NCI-H345 treated with DMSO at 0.1 percent for 48 hours (cell line): Measurements from ENCODE around the gene AMN.

ENCODE experiments used
- DNase-seq: peaks from one replicate; lab custom pipeline; 2025; ENCODE audit not compliant: unreplicated experiment; lab: John Stamatoyannopoulos, UW

AMN gene

DNA sequence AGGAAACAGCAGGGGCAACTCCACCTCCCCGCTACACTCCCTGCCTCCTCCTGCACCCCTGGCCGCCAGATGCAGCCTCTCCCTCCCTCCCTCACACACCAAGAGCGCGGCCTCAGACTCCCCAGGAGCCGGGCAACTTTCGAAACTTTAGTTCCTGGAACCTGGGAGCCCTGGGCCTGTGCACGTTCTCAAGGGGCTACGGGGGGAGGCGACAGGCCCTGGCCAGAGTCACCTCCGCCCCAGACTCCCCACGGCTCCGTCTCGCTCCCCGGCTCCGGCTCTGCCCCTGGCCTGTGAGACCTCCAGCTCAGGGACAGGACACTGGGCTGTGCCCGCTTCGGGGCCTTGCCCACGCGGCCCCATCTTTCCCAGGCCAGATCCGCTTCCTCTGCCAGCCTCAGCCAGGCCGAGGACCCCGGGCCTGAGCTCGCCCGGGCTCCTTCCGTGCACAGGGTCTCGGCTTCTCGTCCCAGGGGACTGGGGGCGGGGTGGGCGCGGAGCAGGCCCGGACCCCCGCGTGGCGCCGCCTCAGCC lies 5.5 kb downstream of the AMN start:
- no peak for DNase-seq

DNA sequence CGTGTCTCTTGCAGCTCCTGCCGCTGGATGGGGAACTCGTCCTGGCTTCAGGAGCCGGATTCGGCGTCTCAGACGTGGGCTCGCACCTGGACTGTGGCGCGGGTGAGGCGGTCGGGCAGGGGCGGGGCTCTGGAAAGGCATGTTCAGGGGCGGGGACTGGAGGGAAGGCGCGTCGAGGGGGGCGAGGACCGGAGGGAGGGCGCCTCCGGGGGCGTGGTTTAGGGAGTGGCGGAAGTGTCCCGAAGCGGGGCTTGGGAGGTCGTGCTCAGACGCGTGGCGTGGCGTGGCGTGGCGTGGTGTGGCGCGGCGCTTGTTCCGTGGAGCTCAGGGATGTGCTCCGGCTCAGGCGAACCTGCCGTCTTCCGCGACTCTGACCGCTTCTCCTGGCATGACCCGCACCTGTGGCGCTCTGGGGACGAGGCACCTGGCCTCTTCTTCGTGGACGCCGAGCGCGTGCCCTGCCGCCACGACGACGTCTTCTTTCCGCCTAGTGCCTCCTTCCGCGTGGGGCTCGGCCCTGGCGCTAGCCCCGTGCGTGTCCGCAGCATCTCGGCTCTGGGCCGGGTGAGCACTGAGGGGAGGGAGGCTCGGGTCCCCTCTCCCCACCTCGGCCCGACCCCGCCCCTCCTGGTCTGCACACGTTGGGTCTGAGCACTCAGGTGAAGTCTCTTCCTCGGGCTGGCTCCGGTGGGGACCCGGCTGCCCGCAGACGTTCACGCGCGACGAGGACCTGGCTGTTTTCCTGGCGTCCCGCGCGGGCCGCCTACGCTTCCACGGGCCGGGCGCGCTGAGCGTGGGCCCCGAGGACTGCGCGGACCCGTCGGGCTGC lies 6.2 kb downstream of the AMN start:
- no peak for DNase-seq

DNA sequence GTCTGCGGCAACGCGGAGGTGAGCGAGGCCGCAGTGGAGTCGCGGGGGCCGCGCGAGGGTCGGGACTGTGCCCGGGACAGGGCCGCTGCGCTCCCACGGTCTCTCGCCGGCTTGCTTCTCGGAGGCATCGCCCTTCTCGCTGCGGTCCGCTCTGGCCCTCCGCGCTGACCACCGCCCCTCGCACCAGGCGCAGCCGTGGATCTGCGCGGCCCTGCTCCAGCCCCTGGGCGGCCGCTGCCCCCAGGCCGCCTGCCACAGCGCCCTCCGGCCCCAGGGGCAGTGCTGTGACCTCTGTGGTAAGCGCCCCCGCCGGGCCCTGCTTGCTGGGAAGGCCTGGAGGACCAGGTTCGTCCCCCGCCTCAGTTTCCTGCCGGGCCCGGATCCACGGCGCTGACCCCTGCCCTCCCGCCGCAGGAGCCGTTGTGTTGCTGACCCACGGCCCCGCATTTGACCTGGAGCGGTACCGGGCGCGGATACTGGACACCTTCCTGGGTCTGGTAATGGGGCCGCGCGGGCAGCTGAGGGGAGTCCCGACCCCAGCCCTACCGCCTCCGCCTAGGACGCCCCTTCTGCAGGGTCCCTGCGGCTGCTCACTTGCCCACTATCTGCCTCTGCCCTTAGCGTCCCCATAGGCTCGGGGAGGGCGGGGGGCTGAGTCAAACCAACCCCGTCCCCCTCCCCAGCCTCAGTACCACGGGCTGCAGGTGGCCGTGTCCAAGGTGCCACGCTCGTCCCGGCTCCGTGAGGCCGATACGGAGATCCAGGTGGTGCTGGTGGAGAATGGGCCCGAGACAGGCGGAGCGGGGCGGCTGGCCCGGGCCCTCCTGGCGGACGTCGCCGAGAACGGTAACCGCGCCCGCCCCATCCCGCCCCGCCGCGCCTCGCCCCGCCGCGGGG lies 7.0 kb downstream of the AMN start:
- DNase-seq: no peak

DNA sequence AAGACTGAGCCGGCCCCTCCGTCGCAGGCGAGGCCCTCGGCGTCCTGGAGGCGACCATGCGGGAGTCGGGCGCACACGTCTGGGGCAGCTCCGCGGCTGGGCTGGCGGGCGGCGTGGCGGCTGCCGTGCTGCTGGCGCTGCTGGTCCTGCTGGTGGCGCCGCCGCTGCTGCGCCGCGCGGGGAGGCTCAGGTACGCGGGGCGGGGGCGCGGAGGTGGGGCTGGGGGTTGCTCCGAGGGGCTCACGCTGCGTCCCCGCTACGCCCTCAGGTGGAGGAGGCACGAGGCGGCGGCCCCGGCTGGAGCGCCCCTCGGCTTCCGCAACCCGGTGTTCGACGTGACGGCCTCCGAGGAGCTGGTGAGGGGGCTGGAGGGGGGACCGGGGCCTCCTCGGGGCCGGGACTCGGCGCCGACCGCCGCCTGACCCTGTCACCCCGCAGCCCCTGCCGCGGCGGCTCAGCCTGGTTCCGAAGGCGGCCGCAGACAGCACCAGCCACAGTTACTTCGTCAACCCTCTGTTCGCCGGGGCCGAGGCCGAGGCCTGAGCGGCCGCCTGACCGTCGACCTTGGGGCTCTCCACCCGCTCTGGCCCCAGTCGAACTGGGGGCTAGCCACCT lies 7.8 kb downstream of the AMN start:
- DNase-seq: no peak

DNA sequence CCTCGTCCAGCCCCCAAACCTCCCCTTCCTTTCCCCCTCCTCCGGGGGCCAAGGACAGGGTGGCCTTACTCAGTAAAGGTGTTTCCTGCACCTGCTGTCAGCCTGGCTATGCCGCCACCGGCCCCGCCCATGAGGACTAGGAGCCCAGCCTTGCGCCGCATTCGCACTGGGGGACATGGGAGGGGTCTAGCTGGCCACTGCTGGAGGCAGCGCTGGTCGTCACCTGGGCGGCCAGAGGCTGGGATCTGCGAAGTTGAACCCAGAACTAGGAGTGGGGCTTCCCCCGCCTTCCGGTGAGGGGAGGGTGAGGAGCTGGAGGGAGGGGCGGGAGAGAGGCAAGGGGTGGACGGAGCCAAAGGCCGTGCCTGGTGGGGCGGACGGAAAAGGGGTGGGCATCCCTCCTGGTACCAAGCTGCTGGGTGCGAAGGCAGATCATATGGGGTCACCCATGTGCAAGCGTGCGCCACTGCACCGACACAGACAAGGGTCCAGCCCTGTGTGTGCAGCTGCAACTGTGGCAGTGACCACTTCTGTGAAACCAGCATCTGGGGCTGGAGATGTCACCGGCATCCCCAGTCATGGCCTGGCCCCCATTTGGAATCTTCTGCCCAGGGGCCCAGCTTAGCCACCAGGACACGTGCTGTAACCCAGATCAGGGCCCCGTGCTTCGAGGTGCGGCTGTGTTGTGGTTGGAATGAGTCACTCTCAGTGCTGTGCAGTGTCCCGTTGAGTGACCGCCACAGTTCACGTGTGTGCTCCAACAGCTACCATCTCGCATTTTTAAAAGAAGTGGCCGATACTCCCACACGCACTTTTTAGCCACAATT lies 8.5 kb downstream of the AMN start:
- DNase-seq: no peak

DNA sequence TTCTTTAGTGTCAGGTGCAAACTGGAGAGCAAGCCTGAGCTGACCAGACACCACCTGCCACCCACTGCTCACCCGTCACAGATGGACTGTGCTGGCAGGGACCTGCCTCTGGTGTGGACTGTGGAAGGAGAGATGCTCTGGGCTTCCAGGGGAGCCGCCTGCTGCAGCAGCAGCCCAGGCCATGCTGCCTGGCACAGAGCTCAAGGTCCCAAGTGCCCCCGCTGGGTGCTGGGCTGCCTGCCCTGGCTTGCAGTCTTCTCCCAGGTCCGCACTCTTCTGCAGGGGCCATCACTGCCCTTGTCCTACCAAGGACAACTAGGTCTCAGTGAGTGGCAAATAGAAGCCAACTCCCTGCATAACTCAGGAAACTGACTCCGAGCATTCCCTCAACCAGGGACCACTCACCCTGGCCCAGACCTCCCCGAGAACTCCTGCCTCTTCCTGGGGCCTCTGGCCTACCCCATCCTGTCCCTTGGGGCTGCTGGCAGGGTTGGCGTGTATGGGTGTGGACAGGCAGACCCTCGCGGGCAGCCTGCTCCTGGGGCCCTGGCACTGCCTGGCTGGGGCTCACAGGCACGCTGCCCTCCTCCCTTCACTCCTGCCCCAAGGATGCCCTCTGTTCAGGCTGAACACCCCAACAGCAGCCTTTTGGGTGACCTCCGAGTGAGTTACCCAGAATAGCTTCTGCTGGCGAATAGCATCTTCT lies 9.3 kb downstream of the AMN start:
- no peak for DNase-seq

DNA sequence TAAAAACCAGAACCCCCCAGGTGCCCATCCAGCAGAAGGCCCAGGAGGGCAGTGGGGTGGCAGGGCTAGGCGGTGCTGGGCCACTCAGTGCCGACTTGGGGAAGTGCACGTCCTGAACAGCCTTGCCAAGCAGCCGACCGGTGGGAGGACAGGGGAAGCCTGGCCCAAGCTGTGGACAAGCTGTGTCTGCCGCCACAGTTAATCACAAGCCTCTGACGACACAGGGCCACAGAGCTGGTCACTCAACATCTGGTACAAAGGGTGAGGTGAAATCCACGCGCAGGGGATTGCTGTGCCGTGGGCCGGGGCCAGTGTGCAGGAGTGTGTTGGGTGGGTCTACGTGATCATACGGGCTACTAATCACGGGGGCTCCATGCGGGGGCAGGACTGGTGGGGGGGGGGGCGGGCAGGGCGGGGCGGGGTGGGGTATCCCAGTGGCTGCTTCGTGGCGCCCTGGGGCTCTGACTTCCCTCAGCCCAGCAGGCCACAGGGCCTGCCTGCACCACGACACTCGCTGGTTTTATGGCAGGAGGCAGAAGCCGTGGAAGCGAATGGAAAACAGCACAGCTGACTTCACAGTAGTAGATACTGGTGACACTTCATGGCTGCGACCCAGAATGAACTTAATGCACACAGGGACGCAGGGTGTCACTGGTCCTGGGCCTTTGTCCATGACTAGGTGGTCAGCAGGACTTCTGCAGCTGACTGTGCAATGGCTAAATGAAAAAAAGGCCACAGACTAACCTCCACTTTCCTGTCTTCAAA lies 10.2 kb downstream of the AMN start:
- DNase-seq: no peak

DNA sequence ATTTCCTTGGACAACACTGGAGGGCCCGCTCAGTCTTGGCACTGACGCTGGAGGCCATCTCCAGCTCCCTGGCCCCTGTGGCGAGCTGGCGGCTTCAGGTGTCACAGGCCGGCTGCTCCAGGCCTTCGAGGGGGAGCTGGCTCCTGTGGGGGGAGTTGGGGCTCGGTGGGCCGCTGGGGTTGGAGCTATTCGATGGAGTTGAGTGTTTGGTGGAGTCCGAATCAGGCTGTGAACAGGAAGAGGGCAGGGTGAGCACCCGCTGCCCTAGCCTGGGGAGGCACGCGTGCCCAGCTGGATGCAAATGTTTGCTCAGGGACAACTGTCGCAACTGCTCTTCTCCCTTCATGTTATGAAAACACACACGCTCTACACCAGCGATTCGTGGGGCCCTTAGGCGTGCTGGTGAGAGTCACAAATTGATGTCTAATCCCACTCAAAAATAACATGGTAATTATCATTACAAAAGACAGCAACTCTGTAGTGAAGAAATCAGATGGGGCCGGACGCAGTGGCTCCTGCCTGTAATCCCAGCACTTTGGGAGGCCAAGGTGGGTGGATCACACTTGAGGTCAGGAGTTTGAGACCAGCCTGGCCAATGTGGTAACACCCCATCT lies 11.3 kb downstream of the AMN start:
- DNase-seq: no peak

DNA sequence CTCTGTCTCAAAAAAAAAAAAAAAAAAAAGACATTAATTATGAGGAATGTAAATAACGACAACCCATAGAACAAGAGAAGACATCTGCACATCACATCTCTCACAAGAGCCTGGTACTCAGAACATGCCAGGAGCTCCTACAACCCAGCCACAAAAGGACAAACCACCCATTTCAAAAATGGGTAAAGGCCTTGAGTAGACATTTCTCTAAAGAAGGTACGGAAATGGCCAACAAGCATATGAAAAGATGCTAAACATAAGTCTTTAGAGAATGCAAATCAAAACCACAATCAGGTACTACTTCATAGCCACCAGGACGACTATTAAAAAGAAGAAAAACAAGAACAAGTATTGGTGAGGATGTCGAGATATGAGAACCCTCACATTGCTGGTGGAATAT lies 13.3 kb downstream of the AMN start:
- DNase-seq: no peak

DNA sequence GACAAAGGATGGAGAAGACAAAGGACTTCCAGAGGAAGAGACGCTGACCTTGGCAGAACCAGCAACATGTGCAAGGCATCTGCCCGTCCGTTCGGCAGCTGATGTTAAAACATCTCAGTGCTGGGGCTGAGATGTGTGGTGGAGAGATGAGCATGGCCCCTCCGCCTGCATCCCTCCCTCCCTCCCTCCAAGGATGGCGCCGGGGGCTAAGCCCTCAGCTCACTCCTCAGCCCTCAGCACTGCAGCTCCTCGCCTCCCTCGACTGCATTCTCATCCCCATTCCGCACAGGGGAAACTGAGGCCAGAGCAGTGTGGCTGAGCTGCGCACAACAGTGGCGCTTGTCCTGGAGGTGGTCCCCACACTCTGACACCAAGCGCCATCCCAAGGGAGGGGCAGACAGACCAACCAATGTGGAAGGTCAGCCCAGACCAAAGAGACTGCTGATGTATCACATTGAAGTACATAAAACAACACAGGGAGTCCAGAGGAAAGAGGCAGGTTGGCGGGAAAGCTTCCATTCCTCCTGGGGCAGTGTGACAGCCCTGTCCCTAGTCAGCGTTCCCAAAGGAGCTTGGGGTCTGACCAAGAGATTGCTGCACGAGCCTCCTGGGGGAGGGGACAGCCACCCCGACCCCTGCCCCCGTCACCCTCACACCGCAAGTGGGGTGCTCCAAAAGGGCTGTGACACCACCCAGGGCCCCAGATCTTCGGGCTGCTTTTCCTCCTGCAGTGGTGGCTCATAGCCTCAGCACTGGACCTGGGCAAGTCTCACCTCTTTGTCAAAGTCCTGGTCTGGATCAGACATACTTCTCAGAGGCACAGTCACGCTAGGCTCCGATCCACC lies 15.1 kb downstream of the AMN start:
- DNase-seq: no peak

DNA sequence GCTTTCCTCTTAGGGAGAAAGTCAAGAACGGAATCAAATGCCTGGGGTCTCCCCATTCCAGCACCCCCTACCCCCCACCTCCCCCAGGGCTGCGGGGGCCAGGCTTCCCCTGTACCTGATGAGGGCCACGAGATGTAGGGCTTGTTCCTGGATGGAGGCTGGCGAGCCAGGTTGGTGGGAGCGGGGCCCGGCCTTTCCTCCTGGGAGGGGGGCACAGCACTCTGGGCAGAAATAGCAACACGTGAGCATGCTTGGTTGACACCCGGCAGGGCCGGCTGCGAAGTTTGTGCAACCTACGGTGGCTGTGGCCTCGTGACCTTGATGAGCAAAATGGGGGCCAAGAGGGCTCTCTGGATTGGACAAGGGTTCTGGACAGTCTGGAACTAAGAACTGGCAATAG lies 15.7 kb downstream of the AMN start:
- DNase-seq: no peak

DNA sequence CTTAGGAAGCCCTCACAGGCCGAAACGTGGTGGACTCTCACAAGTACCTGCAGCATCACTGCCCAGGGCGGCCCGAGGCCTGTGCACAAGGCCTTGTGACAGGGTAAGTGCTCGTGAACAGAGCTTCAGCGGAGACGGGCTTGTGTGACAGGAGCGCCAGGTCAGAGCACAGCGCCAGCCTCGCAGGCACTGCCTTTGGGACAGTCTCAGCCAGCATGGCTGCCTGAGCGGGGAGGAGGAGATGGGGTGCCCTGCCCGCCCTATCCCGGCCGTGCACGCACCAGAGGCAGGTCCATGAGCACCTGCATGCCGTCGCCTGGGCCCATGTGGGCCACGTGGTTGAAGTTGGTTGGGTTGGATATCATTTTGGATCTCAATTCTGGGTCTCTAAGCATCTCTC lies 16.9 kb downstream of the AMN start:
- DNase-seq: no peak

DNA sequence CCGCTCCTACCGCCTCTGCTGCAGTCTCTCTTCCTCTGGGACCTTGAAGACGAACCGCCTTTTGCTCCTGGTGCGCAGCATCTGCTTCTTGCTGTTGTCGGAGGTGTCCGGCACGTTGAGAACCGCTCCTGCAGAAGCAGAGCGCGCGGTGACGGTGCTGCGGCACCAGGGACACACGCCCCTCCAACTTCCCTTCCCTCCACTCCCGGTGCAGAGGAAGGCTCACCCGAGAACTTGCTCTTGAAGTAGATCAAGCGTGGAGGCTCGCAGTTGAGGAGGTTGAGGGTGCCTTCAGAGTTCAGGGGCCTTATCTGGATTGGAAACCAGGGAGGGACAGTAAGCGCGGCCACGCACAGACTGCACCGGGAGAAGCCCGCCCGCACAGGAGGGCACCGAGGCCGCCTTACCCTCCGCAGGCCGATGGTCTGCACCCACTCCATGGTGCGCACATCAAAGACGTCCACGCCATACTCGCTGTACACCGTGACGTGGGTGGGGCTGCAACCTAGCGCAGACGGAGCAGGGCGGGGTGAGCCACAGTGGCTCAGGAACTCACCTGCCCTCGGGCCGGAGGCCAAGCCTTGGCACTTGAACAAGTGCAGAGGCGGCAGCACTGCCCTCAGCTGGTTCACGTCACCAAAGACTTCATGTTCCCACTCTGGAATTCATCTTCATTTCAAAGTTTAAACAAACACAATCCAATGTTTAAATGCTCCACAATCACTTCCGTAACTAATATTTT lies 17.5 kb downstream of the AMN start:
- no peak for DNase-seq

DNA sequence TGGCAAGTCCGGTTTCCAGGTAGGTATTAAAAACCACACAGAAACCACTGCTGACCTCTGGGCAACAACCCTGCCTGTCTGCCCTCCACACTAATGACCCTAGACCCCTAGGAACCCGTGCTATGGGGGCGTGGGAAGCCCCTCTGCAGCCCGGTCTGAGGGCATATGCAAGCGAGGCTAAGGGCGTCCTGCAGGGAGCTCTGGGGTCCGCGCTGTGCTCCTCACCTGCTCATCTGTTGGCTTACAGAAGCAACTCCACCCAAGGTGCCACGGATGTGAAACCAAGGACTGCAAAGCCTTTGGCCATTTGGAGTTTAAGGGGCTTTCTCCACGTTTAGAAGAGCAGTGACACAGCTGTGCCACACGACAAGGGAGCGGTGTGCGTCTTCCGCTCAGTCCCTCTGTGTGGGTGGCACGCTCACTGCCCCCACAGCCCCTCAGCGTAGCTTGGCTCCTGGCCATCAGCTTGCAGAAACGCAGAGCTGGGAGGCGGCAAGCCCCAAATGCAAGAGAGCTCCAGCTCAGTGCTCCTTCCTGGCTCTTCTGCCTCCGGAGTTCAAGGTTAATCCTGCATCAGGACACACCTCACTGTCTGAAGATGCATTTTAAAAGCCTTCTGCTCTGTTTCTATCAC lies 18.4 kb downstream of the AMN start:
- DNase-seq: no peak

DNA sequence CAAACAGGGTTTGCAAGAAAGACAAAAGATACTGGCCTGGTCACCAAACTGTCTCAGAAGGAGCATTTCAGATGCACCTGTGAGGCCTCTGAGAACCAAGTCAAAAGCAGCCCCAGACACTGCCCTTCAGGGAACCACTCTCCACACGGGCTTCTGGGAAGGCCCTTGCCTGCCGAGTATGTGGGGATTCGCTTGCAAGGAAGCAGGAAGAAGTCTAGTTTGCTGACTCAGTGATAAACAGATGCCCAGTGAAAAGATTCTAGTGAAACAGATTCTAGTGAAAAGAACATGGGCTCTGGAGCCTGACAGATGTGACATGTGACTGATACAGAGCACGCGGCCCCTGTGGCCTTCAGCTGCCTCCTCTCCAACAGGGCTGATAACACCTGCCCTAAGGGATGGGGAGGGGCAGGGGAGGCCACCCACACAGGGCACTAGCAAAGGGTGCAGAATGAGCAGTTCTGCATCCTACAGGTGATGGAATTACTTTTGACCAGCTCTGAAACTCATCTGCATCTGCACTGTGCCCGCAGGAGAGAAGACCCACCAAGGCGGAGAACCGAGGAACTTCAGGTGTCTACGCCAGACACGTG lies 19.1 kb downstream of the AMN start:
- DNase-seq: no peak

DNA sequence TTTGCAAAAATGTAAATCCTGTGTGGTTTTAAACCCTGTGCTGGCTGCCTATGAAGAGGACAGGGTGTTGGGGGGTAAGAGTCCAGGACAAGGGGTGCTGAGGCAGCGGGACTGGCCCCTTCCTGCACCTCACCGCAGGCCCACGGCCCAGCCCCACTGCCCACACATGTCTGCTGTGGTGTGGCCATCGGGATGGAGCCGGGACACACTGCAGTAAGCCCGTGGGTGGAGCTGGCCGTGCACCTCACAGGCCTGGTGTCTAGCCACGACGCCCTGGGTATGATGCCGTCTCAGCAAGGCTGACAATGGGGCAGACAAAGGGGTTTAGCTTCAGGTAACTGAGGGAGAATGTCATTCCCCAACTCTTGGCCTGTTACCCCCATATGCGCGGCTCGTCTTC lies 19.6 kb downstream of the AMN start:
- no peak for DNase-seq
